ENCODE data around the gene PSENEN. TPM values are rescaled to one million over a fixed set of nuclear protein-coding genes. Genes with fewer than 3 reads are reported as not detected.

The PSENEN gene
- total RNA-seq (2021; fragmentation: NEBNext Ultra II Directional; extraction: Animal tissue kit (Norgen Biotek cat#: 25700)) (75.3 and 80.2 TPM in 2 replicates), polyA plus RNA-seq (2011; rRNA removed) (66.7 and 73.9 TPM in 2 replicates), polyA minus RNA-seq (2011; rRNA and poly(A)+ RNA removed) (38.7 and 46.2 TPM in 2 replicates)
- 38.4 TPM for polyA plus RNA-seq (2011; cell fraction: cytosol; rRNA removed)
- 68.8 TPM for polyA plus RNA-seq (2011; cell fraction: nucleus; rRNA removed)
- 64.8 to 80.3 TPM (median 70.7 TPM) in 4 replicates for polyA plus RNA-seq (2012, experiment 1 of 2)
- 71.3 TPM for polyA plus RNA-seq (2012, experiment 2 of 2)
- polyA plus RNA-seq (2013, experiment 1 of 2) = 143 TPM
- 164 TPM for polyA plus RNA-seq (2013, experiment 2 of 2)
- 25.5 TPM for polyA minus RNA-seq (2011; cell fraction: cytosol; rRNA and poly(A)+ RNA removed)
- 17.1 TPM for polyA minus RNA-seq (2011; cell fraction: nucleus; rRNA and poly(A)+ RNA removed)
- long read RNA-seq, experiment 1, transcript PSENEN-202 (4 exons, 1,661 nt) = major isoform, 31 of 65 reads
- long read RNA-seq, experiment 1, partial matches to known transcripts = 33 of 65 reads
- long read RNA-seq, experiment 1, other reads (novel, unspliced or antisense) = 0 of 65 reads
- long read RNA-seq, experiment 2, partial matches to known transcripts = 1 of 3 reads
- long read RNA-seq, experiment 2, other reads (novel, unspliced or antisense) = 0 of 3 reads

DNA sequence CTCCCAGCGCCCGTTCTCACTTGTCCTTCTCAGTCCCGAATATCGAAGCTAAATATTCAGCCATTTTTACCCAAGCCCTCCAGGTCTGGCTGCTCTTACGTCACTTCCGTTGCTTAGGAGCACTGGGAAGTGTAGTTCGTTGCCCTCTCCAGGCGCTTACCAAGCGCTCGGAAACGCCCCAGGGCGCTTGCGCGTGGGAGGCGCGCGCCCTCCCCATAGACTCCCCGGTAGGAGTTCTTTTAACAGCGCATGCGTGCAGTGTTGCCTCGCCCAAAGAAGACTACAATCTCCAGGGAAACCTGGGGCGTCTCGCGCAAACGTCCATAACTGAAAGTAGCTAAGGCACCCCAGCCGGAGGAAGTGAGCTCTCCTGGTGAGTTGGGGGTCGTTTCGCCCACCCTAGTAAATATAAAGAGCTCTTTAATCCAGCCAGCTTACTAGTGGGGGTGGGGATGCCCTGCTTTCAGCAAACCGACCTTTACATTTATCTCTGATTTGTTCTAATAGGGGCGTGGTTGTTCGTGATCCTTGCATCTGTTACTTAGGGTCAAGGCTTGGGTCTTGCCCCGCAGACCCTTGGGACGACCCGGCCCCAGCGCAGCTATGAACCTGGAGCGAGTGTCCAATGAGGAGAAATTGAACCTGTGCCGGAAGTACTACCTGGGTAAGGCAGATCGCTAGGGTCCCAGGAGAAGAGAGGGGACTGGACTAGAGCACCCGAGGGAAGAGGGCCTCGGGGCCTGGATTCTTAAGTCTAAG lies at the start of gene PSENEN, which contains the start of gene U2AF1L4:
Gene PSENEN (plus strand): TSS at position 324 of the 759 bp plus-strand sequence. CDS start 280 bp downstream, at position 604.
Gene U2AF1L4 (minus strand): TSS at position 91 of the 759 bp plus-strand sequence. CDS start 27 bp downstream, at position 64.
- Histone ChIP-seq H4K8ac (ENCODE audit: extremely low read depth, insufficient read depth, low read length) (peak within 1 kb of the TSS; percentile 82), H3K4me2 (ENCODE audit: insufficient read depth in 1 of 2, low read depth in 2 of 2, low read length in 2 of 2) (peak within 1 kb of the TSS; percentile 59 to 84), H3K79me2 (ENCODE audit: control insufficient read depth in 1 of 2, insufficient read depth in 2 of 2, low read length in 2 of 2) (peaks cover 0 to 7% of the 10 kb centered on the region in 2 experiments; a peak in 1 of 4 replicates), H4K5ac (ENCODE audit: insufficient read length, low read depth, low read length) (peak within 1 kb of the TSS; percentile 4), H3K27ac (ENCODE audit: low read depth, low read length) (peak within 1 kb of the TSS; percentile 91), H3K14ac (ENCODE audit: insufficient read length) (no peak within 1 kb of the TSS), H3K23me2 (ENCODE audit: low read depth, low read length) (peaks cover 15% of the 10 kb centered on the region), H3K79me1 (ENCODE audit: low read depth, low read length) (no peaks in the 10 kb centered on the region; the same call in none of the 2 replicates), H3K18ac (ENCODE audit: extremely low read depth, low read length) (peak within 1 kb of the TSS; percentile 34), H2BK5ac (ENCODE audit: low read depth, low read length) (peak within 1 kb of the TSS; percentile 88; the same call in 1 of the 2 replicates), H3K23ac (ENCODE audit: insufficient read length) (no peak within 1 kb of the TSS), H2BK15ac (ENCODE audit: low read length) (peak within 1 kb of the TSS; percentile 72; the same call in 1 of the 2 replicates), H3K4me3 (ENCODE audit: extremely low read depth in 1 of 4, insufficient read depth in 2 of 4, low read depth in 3 of 4, low read length in 4 of 4) (peak within 1 kb of the TSS; percentile 65 to 95 (median 82)), H3K27me3 (replicated peaks in 1 of 4; ENCODE audit: control insufficient read depth in 3 of 4, extremely low read depth in 1 of 4, insufficient read depth in 3 of 4, low read length in 3 of 4) (no peaks in the 10 kb centered on the region), H2AK5ac (ENCODE audit: low read depth, low read length) (no peak within 1 kb of the TSS), H2BK120ac (replicated peaks; ENCODE audit: low read depth, low read length) (no peak within 1 kb of the TSS), H4K20me1 (replicated peaks in 1 of 2; ENCODE audit: control insufficient read depth in 1 of 2, insufficient read depth in 2 of 2, low read length in 2 of 2) (peaks cover 0 to 2% of the 10 kb centered on the region in 2 experiments), H3K4ac (replicated peaks; ENCODE audit: insufficient read length, low read depth, low read length) (peak within 1 kb of the TSS; percentile 13), H3K9ac (replicated peaks in 1 of 4; ENCODE audit: extremely low read depth in 1 of 4, low read depth in 3 of 4, low read length in 3 of 4) (peak within 1 kb of the TSS; percentile 56 to 82 (median 78)), H3K9me3 (ENCODE audit: insufficient read depth in 2 of 2, low read depth in 1 of 2, low read length in 1 of 2) (no peaks in the 10 kb centered on the region), H2BK12ac (ENCODE audit: low read depth, low read length) (0 out of 2 replicates have a peak within 1 kb of the TSS, but pooled peaks have one; percentile 12), H3K36me3 (ENCODE audit: control insufficient read depth in 2 of 4, insufficient read depth in 4 of 4, low read length in 3 of 4) (peaks cover 0 to 2% (median 0%) of the 10 kb centered on the region in 4 experiments; a peak in 1 of 8 replicates), H3K4me1 (replicated peaks in 1 of 4; ENCODE audit: control insufficient read depth in 3 of 4, insufficient read depth in 4 of 4, low read length in 3 of 4) (peaks cover 0 to 4% (median 2%) of the 10 kb centered on the region in 4 experiments; a peak in 3 of 7 replicates), H2AFZ (ENCODE audit: low read length) (peak within 1 kb of the TSS; percentile 96), H2BK20ac (ENCODE audit: low read length) (no peak within 1 kb of the TSS), H3K56ac (replicated peaks; ENCODE audit: insufficient read length, low read depth, low read length) (peak within 1 kb of the TSS; percentile 54), H4K91ac (replicated peaks; ENCODE audit: insufficient read length, low read length) (no peak within 1 kb of the TSS)
- WGBS, 2 experiments (ENCODE audit: extremely low coverage in 1 of 2, insufficient coverage in 1 of 2, insufficient read length in 1 of 2, insufficient replicate concordance in 2 of 2, low coverage in 1 of 2, low lambda C conversion rate in 2 of 2, missing lambda C conversion rate in 1 of 2) = 1% methylated on average over 38 of the region's 40 CpGs; no CpG with 5 or more reads in 1 of the 2 experiments
- DNase-seq (ENCODE audit: low read depth in 1 of 2, low spot score in 2 of 2) (peak; percentile 92 to 97), FAIRE-seq (peak; percentile 82)
- CTCF ChIA-PET (ENCODE audit: partially characterized antibody) = interaction anchor here (0.6 to 1.5 kb wide), 4 partner anchors 74 to 186 kb away, joined by 3 to 4 read pairs (median 3); no protein-coding TSS in a partner anchor
- POLR2A ChIA-PET (ENCODE audit: partially characterized antibody) = interaction anchor here (0.6 to 2.7 kb wide), 21 partner anchors 9 to 571 kb away, joined by 3 to 23 read pairs (median 4); partner anchors contain the start of genes ALKBH6, ARHGAP33, HSPB6 and KIRREL2
- TF ChIP-seq KDM5A (IDR thresholded peaks at IDR 0.05; ENCODE audit: low read length) (no peak), SUZ12 (IDR thresholded peaks at IDR 0.05; ENCODE audit: low read length) (no peak), HDAC6 (IDR thresholded peaks at IDR 0.05; ENCODE audit: low read depth, low read length) (no peak), SAP30 (IDR thresholded peaks at IDR 0.05; ENCODE audit: insufficient read depth, insufficient replicate concordance, low read length) (peak; percentile 88), EGR1 (IDR thresholded peaks at IDR 0.05; ENCODE audit: borderline replicate concordance, low read depth, low read length) (peak; percentile 95), PHF8 (conservative IDR thresholded peaks at IDR 0.05; ENCODE audit: low read depth, low read length) (0 out of 2 replicates have a peak, but pooled peaks have one; percentile 12), BACH1 (IDR thresholded peaks at IDR 0.05; ENCODE audit: low read length) (0 out of 2 replicates have a peak, but pooled peaks have one; percentile 8), SIX5 (IDR thresholded peaks at IDR 0.05; ENCODE audit: low read depth, low read length) (peak; percentile 78)

Data from H1 (cell line).